GM23338 (cell line): Measurements from ENCODE around the gene PRRG3. TPM values are rescaled to one million over a fixed set of nuclear protein-coding genes. Genes with fewer than 3 reads are reported as not detected.

Experiments
- ATAC-seq: fragments of 200-7000 bp; cut with Tn5 transposase; 3 replicates; pipeline ENCODE4 v1.9.1; 2020
- DNase-seq: peaks from one replicate; pipeline ENCODE4 v3.0.0-alpha.2; 2015; ENCODE audit warnings: low spot score
- H2AFZ ChIP-seq: fragments of 200-600 bp; sonication (generic); 2 replicates; pipeline ENCODE4 v1.8.0; 2016; ENCODE audit warnings: antibody characterized with exemption, mild to moderate bottlenecking, moderate library complexity
- H3F3A ChIP-seq: fragments of 200-600 bp; sonication (generic); replicated peaks from 2 replicates; pipeline ENCODE4 v1.8.0; 2017; ENCODE audit warnings: antibody characterized with exemption, mixed run types, low read depth
- H3K27ac ChIP-seq: fragments of 200-600 bp; sonication (generic); 2 replicates; pipeline ENCODE4 v1.6.1; 2016; ENCODE audit warnings: low read depth
- H3K27me3 ChIP-seq: fragments of 200-600 bp; sonication (generic); 2 replicates; pipeline ENCODE4 v1.8.0; 2016; ENCODE audit warnings: mild to moderate bottlenecking, mixed run types, moderate library complexity; ENCODE audit not compliant: insufficient read depth
- H3K36me3 ChIP-seq: fragments of 200-600 bp; sonication (generic); 2 replicates; pipeline ENCODE4 v1.8.0; 2016; ENCODE audit warnings: mild to moderate bottlenecking; ENCODE audit not compliant: insufficient read depth
- H3K4me1 ChIP-seq: fragments of 200-600 bp; sonication (generic); 2 replicates; pipeline ENCODE4 v1.8.0; 2016; ENCODE audit warnings: mild to moderate bottlenecking, moderate library complexity; ENCODE audit not compliant: insufficient read depth
- H3K4me2 ChIP-seq: fragments of 200-600 bp; sonication (generic); 2 replicates; pipeline ENCODE4 v1.7.1; 2017; ENCODE audit warnings: mixed run types
- H3K4me3 ChIP-seq: fragments of 200-600 bp; sonication (generic); 2 replicates; pipeline ENCODE4 v1.6.1; 2016; ENCODE audit warnings: mixed run types
- H3K79me2 ChIP-seq: fragments of 200-600 bp; sonication (generic); replicated peaks from 2 replicates; pipeline ENCODE4 v1.8.0; 2017; ENCODE audit warnings: mild to moderate bottlenecking; ENCODE audit not compliant: insufficient read depth
- H3K9me2 ChIP-seq: fragments of 200-600 bp; sonication (generic); 2 replicates; pipeline ENCODE4 v1.8.0; 2017; ENCODE audit not compliant: insufficient read depth
- H4K20me1 ChIP-seq: fragments of 200-600 bp; sonication (generic); replicated peaks from 2 replicates; pipeline ENCODE4 v1.8.0; 2017; ENCODE audit warnings: mild to moderate bottlenecking; ENCODE audit not compliant: insufficient read depth
- H3K27ac Mint-ChIP-seq: 2 replicates; pipeline ENCODE4 v1.8.0; 2020; ENCODE audit warnings: inconsistent platforms, mild to moderate bottlenecking, moderate library complexity, mixed read lengths
- H3K27me3 Mint-ChIP-seq: 3 replicates; pipeline ENCODE4 v1.8.0; 2022; ENCODE audit warnings: low read depth, mild to moderate bottlenecking, moderate library complexity, mixed read lengths, inconsistent platforms; ENCODE audit not compliant: insufficient read depth, poor library complexity
- H3K36me3 Mint-ChIP-seq: 3 replicates; pipeline ENCODE4 v1.8.0; 2021; ENCODE audit warnings: low read depth, mild to moderate bottlenecking, inconsistent platforms, moderate library complexity, mixed read lengths
- H3K4me1 Mint-ChIP-seq: 3 replicates; pipeline ENCODE4 v1.8.0; 2020; ENCODE audit warnings: mild to moderate bottlenecking, inconsistent platforms, mixed read lengths
- H3K4me3 Mint-ChIP-seq: 3 replicates; pipeline ENCODE4 v1.8.0; 2021; ENCODE audit warnings: moderate library complexity, mild to moderate bottlenecking, inconsistent platforms, mixed read lengths
- H3K9me3 Mint-ChIP-seq: 3 replicates; pipeline ENCODE4 v1.8.0; 2020; ENCODE audit warnings: moderate library complexity, mild to moderate bottlenecking, inconsistent platforms, mixed read lengths
- CREB1 ChIP-seq: fragments of 250-450 bp; sonication (Bioruptor Pico); IDR thresholded peaks from 2 replicates; pipeline ENCODE4 v1.5.0; 2020; ENCODE audit warnings: low read depth, mild to moderate bottlenecking, moderate library complexity
- EZH2 ChIP-seq: fragments of 200-600 bp; sonication (generic); IDR thresholded peaks from one replicate; pipeline ENCODE4 v1.8.0; 2017; ENCODE audit warnings: antibody characterized with exemption, mild to moderate bottlenecking, low read depth; ENCODE audit not compliant: unreplicated experiment
- EZH2phosphoT487 ChIP-seq: fragments of 200-600 bp; sonication (generic); IDR thresholded peaks from one replicate; pipeline ENCODE4 v1.8.1; 2018; ENCODE audit warnings: antibody characterized with exemption; ENCODE audit not compliant: unreplicated experiment
- JUNB ChIP-seq: IDR thresholded peaks from one replicate; pipeline ENCODE4 v1.6.1; 2016; ENCODE audit warnings: antibody characterized with exemption; ENCODE audit not compliant: unreplicated experiment
- NANOG ChIP-seq: IDR thresholded peaks from 2 replicates; pipeline ENCODE4 v1.6.1; 2016; ENCODE audit warnings: antibody characterized with exemption, borderline replicate concordance
- POLR2AphosphoS5 ChIP-seq: IDR thresholded peaks from 2 replicates; pipeline ENCODE4 v1.6.1; 2016; ENCODE audit warnings: antibody characterized with exemption, low read depth
- STAT1 ChIP-seq: IDR thresholded peaks from one replicate; pipeline ENCODE4 v1.6.1; 2016; ENCODE audit warnings: antibody characterized with exemption; ENCODE audit not compliant: unreplicated experiment
- ZNF114 ChIP-seq: fragments of 250-450 bp; sonication (Bioruptor Pico); IDR thresholded peaks from 2 replicates; pipeline ENCODE4 v1.5.0; 2020; ENCODE audit warnings: mild to moderate bottlenecking, moderate library complexity
- polyA plus RNA-seq: library from polyadenylated mRNA; unstranded; fragments of >200 nt; fragmentation: Nextera tagmentation; extraction: Ambion mirVana; gene quantifications from 2 replicates; pipeline ENCODE4 v1.2.1, GENCODE V29; 2016
- total RNA-seq: library from RNA; depleted of rRNA; stranded (reverse); fragments of >200 nt; shearing (Covaris generic); gene quantifications from 2 replicates; pipeline ENCODE4 v1.2.3, GENCODE V29; 2014
- TF ChIP-seq, protein P1 (sequence below): fragments of 250-450 bp; sonication (Bioruptor Pico); IDR thresholded peaks from 2 replicates; pipeline ENCODE4 v1.5.0; 2020; ENCODE audit warnings: mild to moderate bottlenecking, moderate library complexity
- TF ChIP-seq, protein P2 (sequence below): IDR thresholded peaks from one replicate; pipeline ENCODE4 v1.6.1; 2018; ENCODE audit warnings: antibody characterized with exemption; ENCODE audit not compliant: unreplicated experiment

PRRG3 gene
- total and polyA plus RNA-seq, 2 experiments from 2014 or later, result 5.0 to 10.6 TPM

DNA sequence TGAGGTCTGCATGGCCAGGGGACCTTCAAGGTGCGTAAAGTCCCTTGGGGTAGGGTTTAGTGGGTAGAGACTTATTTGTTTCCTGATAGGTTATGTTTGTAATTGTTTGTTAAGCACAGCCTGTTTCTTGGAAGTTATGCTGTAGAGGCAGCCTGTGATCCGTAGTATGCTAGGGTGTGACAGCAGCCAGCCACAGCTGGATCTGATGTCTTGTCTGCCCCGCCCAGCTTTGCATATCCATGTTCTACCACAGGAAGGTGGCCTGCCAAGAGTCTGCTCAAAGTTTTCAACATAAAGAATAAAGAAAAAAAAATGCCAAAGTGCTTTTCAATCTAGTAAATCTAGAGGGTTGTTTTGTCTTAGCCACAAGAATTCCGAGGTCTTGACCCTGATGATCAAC lies 19.1 kb upstream of the PRRG3 start:
- H3K4me3 Mint-ChIP-seq, result no peak overlapping the region
- H3K27me3 Mint-ChIP-seq, result no peaks in the 10 kb centered on the region
- Histone ChIP-seq H3K27ac (no peak overlapping the region), H3K36me3 (no peaks in the 10 kb centered on the region), H2AFZ (no peak overlapping the region), H3K9me2 (no peaks in the 10 kb centered on the region), H3K4me3 (no peak overlapping the region), H3K4me2 (no peak overlapping the region), H3K27me3 (no peaks in the 10 kb centered on the region), H3F3A (no peaks in the 10 kb centered on the region), H4K20me1 (no peaks in the 10 kb centered on the region), H3K79me2 (no peaks in the 10 kb centered on the region), H3K4me1 (no peaks in the 10 kb centered on the region)
- peaks cover 4% of the 10 kb centered on the region; the same call in 2 of the 3 replicates for H3K4me1 Mint-ChIP-seq
- ATAC-seq (no peak), DNase-seq (no peak)
- no peak for TF ChIP-seq JUNB
- TF ChIP-seq NANOG, result no peak
- no peak for TF ChIP-seq EZH2phosphoT487
- no peak for TF ChIP-seq ZNF114 (CRISPR knock-in tag)
- no peak for TF ChIP-seq POLR2AphosphoS5
- TF ChIP-seq STAT1, result no peak
- no peaks in the 10 kb centered on the region for H3K36me3 Mint-ChIP-seq
- no peak overlapping the region for H3K27ac Mint-ChIP-seq
- H3K9me3 Mint-ChIP-seq, result no peaks in the 10 kb centered on the region

DNA sequence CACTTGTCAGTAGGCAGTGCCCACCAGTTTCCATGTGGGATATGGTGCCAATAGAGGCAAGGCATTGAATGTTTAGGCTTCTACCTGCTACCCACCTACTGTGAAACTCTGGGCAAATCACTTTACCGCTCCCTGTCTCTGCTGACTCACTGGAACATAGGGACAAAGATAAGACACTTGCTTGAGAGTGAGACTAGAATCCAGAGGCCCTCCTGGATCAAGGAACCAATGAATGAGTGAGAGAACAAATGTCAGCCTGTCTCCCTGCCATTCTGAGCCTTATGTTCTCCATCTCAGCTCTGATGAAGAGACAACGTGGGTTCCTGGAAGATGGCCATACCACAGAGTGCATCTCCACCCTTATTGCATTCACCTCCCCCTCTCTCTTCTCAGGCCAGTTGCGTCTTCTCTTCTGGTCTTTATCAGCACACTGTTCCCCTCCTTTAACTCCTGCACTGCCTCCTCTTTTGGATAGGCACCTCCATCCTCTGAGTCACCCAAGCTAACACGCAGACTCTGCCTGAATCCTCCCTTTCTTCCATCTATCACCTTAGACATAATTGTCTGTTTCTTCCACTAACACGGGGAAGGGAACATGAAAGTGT lies 15.4 kb upstream of the PRRG3 start:
- Histone ChIP-seq H3K27me3 (no peaks in the 10 kb centered on the region), H3K4me2 (no peak overlapping the region), H3K9me2 (no peaks in the 10 kb centered on the region), H3F3A (no peaks in the 10 kb centered on the region), H3K4me3 (no peak overlapping the region), H3K36me3 (no peaks in the 10 kb centered on the region), H3K79me2 (no peaks in the 10 kb centered on the region), H3K27ac (no peak overlapping the region), H4K20me1 (no peaks in the 10 kb centered on the region), H2AFZ (no peak overlapping the region), H3K4me1 (no peaks in the 10 kb centered on the region)
- no peak for DNase-seq
- H3K27ac Mint-ChIP-seq, result no peak overlapping the region
- ATAC-seq, result no peak
- H3K4me3 Mint-ChIP-seq, result no peak overlapping the region
- H3K9me3 Mint-ChIP-seq, result no peaks in the 10 kb centered on the region
- H3K4me1 Mint-ChIP-seq, result peaks cover 4% of the 10 kb centered on the region; the same call in 2 of the 3 replicates
- H3K36me3 Mint-ChIP-seq, result no peaks in the 10 kb centered on the region
- H3K27me3 Mint-ChIP-seq, result no peaks in the 10 kb centered on the region
- TF ChIP-seq, protein P1, sequence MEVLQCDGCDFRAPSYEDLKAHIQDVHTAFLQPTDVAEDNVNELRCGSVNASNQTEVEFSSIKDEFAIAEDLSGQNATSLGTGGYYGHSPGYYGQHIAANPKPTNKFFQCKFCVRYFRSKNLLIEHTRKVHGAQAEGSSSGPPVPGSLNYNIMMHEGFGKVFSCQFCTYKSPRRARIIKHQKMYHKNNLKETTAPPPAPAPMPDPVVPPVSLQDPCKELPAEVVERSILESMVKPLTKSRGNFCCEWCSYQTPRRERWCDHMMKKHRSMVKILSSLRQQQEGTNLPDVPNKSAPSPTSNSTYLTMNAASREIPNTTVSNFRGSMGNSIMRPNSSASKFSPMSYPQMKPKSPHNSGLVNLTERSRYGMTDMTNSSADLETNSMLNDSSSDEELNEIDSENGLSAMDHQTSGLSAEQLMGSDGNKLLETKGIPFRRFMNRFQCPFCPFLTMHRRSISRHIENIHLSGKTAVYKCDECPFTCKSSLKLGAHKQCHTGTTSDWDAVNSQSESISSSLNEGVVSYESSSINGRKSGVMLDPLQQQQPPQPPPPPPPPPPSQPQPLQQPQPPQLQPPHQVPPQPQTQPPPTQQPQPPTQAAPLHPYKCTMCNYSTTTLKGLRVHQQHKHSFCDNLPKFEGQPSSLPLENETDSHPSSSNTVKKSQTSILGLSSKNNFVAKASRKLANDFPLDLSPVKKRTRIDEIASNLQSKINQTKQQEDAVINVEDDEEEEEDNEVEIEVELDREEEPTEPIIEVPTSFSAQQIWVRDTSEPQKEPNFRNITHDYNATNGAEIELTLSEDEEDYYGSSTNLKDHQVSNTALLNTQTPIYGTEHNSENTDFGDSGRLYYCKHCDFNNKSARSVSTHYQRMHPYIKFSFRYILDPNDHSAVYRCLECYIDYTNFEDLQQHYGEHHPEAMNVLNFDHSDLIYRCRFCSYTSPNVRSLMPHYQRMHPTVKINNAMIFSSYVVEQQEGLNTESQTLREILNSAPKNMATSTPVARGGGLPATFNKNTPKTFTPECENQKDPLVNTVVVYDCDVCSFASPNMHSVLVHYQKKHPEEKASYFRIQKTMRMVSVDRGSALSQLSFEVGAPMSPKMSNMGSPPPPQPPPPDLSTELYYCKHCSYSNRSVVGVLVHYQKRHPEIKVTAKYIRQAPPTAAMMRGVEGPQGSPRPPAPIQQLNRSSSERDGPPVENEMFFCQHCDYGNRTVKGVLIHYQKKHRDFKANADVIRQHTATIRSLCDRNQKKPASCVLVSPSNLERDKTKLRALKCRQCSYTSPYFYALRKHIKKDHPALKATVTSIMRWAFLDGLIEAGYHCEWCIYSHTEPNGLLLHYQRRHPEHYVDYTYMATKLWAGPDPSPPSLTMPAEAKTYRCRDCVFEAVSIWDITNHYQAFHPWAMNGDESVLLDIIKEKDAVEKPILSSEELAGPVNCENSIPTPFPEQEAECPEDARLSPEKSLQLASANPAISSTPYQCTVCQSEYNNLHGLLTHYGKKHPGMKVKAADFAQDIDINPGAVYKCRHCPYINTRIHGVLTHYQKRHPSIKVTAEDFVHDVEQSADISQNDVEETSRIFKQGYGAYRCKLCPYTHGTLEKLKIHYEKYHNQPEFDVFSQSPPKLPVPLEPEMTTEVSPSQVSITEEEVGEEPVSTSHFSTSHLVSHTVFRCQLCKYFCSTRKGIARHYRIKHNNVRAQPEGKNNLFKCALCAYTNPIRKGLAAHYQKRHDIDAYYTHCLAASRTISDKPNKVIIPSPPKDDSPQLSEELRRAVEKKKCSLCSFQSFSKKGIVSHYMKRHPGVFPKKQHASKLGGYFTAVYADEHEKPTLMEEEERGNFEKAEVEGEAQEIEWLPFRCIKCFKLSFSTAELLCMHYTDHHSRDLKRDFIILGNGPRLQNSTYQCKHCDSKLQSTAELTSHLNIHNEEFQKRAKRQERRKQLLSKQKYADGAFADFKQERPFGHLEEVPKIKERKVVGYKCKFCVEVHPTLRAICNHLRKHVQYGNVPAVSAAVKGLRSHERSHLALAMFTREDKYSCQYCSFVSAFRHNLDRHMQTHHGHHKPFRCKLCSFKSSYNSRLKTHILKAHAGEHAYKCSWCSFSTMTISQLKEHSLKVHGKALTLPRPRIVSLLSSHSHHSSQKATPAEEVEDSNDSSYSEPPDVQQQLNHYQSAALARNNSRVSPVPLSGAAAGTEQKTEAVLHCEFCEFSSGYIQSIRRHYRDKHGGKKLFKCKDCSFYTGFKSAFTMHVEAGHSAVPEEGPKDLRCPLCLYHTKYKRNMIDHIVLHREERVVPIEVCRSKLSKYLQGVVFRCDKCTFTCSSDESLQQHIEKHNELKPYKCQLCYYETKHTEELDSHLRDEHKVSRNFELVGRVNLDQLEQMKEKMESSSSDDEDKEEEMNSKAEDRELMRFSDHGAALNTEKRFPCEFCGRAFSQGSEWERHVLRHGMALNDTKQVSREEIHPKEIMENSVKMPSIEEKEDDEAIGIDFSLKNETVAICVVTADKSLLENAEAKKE (CRISPR knock-in tag), result no peak
- no peak for TF ChIP-seq STAT1
- TF ChIP-seq, protein P2, sequence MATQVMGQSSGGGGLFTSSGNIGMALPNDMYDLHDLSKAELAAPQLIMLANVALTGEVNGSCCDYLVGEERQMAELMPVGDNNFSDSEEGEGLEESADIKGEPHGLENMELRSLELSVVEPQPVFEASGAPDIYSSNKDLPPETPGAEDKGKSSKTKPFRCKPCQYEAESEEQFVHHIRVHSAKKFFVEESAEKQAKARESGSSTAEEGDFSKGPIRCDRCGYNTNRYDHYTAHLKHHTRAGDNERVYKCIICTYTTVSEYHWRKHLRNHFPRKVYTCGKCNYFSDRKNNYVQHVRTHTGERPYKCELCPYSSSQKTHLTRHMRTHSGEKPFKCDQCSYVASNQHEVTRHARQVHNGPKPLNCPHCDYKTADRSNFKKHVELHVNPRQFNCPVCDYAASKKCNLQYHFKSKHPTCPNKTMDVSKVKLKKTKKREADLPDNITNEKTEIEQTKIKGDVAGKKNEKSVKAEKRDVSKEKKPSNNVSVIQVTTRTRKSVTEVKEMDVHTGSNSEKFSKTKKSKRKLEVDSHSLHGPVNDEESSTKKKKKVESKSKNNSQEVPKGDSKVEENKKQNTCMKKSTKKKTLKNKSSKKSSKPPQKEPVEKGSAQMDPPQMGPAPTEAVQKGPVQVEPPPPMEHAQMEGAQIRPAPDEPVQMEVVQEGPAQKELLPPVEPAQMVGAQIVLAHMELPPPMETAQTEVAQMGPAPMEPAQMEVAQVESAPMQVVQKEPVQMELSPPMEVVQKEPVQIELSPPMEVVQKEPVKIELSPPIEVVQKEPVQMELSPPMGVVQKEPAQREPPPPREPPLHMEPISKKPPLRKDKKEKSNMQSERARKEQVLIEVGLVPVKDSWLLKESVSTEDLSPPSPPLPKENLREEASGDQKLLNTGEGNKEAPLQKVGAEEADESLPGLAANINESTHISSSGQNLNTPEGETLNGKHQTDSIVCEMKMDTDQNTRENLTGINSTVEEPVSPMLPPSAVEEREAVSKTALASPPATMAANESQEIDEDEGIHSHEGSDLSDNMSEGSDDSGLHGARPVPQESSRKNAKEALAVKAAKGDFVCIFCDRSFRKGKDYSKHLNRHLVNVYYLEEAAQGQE, result no peak
- TF ChIP-seq POLR2AphosphoS5, result no peak
- no peak for TF ChIP-seq NANOG
- no peak for TF ChIP-seq CREB1
- TF ChIP-seq JUNB, result no peak
- no peak for TF ChIP-seq ZNF114 (CRISPR knock-in tag)
- TF ChIP-seq EZH2, result no peak
